ENCODE data around the gene FGD3. TPM values are rescaled to one million over a fixed set of nuclear protein-coding genes. Genes with fewer than 3 reads are reported as not detected.
"Not testable (repeated sequence)": the region's sequence is repeated elsewhere in the genome, so short reads cannot be mapped to it uniquely, and the experiment has no call there.

Gene FGD3
- total RNA-seq, 1 experiment from 2014 or later: 26.6 TPM

DNA sequence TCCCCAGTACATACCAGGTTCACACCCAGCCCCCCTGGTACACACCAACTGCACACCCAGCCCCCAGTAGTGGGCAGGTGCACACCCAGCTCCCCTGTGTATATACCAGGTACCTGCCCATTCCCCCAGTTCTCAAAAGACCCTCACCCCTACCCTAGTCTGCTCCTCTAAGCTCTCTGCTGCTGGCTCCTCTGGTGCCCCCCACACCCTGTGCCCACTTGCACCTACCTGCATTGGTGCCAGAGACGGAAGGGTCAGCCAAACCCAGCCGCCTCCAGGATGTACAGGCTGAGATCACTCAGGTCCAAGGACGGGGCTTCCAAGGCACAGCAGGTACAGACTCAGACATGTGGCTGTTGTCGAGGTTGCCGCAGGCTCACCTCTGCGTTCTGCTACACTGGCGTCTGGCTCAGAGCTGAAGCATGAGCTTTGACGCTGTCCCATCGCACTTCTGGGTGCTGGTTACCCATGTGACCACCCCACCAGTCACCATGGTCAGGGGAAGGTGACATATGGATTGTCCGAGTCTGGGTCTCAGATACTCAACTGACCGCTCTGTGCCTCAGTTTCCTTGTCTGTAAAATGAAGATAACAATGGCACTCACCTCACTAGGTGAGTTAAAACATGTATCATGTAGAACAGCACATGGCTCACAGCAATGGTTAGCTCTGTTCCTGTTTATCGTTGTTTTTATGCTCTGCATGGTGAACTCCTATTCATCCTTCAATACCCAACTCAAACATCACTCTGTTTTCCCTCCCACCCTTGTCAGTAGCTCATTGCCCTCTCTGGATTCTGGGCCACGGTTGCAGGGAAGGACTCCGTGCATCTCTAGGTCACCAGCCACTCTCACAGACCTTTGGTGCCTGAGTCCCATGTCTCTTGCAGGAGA is 65.9 kb downstream of the FGD3 start:
- H3K27ac Mint-ChIP-seq (ENCODE audit: unreplicated experiment): no peak overlapping the region
- ChIA-PET CTCF (no interaction called here), POLR2A (no interaction called here)
- TF ChIP-seq, protein P1, sequence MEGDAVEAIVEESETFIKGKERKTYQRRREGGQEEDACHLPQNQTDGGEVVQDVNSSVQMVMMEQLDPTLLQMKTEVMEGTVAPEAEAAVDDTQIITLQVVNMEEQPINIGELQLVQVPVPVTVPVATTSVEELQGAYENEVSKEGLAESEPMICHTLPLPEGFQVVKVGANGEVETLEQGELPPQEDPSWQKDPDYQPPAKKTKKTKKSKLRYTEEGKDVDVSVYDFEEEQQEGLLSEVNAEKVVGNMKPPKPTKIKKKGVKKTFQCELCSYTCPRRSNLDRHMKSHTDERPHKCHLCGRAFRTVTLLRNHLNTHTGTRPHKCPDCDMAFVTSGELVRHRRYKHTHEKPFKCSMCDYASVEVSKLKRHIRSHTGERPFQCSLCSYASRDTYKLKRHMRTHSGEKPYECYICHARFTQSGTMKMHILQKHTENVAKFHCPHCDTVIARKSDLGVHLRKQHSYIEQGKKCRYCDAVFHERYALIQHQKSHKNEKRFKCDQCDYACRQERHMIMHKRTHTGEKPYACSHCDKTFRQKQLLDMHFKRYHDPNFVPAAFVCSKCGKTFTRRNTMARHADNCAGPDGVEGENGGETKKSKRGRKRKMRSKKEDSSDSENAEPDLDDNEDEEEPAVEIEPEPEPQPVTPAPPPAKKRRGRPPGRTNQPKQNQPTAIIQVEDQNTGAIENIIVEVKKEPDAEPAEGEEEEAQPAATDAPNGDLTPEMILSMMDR (IDR thresholded peaks at IDR 0.05; ENCODE audit: insufficient read depth in 1 of 2, low read depth in 1 of 2, low read length in 1 of 2, severe bottlenecking in 1 of 2, unreplicated experiment in 1 of 2): no peak
- H3K9me3 Mint-ChIP-seq (ENCODE audit: unreplicated experiment): no peaks in the 10 kb centered on the region
- H3K4me3 Mint-ChIP-seq (ENCODE audit: unreplicated experiment): no peak overlapping the region
- Histone ChIP-seq H3K4me1 (no peaks in the 10 kb centered on the region), H3K4me3 (ENCODE audit: low read depth, low read length) (no peak overlapping the region), H3K9me3 (no peaks in the 10 kb centered on the region), H3K27me3 (replicated peaks; ENCODE audit: control insufficient read depth, insufficient read depth, low read length) (no peaks in the 10 kb centered on the region), H3K36me3 (ENCODE audit: control insufficient read depth, insufficient read depth, low read length) (no peaks in the 10 kb centered on the region)
- DNase-seq: no peak
- H3K36me3 Mint-ChIP-seq (ENCODE audit: insufficient read depth, unreplicated experiment): peaks cover 18% of the 10 kb centered on the region
- intact Hi-C loops (cut with micrococcal nuclease; ENCODE audit: unreplicated experiment): no loop called here
- no TSS peak for BruUV-seq (replicated peaks)
- no peaks in the 10 kb centered on the region for H3K27me3 Mint-ChIP-seq (ENCODE audit: insufficient read depth, unreplicated experiment)
- H3K4me1 Mint-ChIP-seq (ENCODE audit: low read depth, unreplicated experiment): no peaks in the 10 kb centered on the region

DNA sequence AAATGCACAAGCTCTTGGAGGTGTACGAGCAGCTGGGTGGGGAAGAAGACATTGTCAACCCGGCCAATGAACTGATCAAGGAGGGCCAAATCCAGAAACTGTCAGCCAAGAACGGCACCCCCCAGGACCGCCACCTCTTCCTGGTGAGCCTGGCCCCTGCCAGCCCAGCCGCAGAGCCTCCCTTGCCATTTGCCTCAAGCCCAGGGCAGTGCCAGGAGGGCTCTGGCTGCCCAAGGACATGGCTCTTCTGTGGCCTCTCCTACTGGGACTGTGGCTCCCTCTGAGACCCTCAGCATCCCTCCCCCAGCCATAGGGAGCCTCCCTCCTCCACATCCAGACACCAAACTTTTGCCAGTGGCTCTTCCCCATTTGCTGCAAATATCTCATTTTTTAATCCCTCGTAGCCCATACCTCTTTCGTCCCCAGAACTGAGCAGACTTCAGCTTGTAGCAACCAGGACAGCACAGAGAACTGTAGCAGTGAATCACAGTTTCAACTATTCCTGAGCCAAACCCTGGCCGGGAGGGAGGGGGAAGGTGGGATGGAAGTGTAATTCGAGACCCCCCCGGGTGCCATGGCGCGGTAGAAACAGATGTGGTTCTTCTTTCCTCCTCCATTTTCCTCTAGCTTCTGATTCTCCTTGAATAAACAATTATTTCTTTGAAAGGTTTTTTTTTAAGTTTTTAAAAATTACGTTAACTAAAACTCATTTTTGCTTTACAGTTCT is 66.7 kb downstream of the FGD3 start:
- no TSS peak for BruUV-seq (replicated peaks)
- Histone ChIP-seq H3K4me1 (no peaks in the 10 kb centered on the region), H3K36me3 (ENCODE audit: control insufficient read depth, insufficient read depth, low read length) (no peaks in the 10 kb centered on the region), H3K9me3 (no peaks in the 10 kb centered on the region), H3K27me3 (replicated peaks; ENCODE audit: control insufficient read depth, insufficient read depth, low read length) (no peaks in the 10 kb centered on the region), H3K4me3 (ENCODE audit: low read depth, low read length) (no peak overlapping the region)
- DNase-seq: no peak
- Mint-ChIP-seq H3K4me3 (ENCODE audit: unreplicated experiment) (no peak overlapping the region), H3K4me1 (ENCODE audit: low read depth, unreplicated experiment) (no peaks in the 10 kb centered on the region), H3K9me3 (ENCODE audit: unreplicated experiment) (no peaks in the 10 kb centered on the region), H3K27ac (ENCODE audit: unreplicated experiment) (no peak overlapping the region), H3K36me3 (ENCODE audit: insufficient read depth, unreplicated experiment) (peaks cover 23% of the 10 kb centered on the region), H3K27me3 (ENCODE audit: insufficient read depth, unreplicated experiment) (no peaks in the 10 kb centered on the region)
- POLR2A ChIA-PET: no interaction called here
- CTCF ChIA-PET: no interaction called here
- intact Hi-C loops (cut with micrococcal nuclease; ENCODE audit: unreplicated experiment): no loop called here
- TF ChIP-seq, protein P1 (IDR thresholded peaks at IDR 0.05; ENCODE audit: insufficient read depth in 1 of 2, low read depth in 1 of 2, low read length in 1 of 2, severe bottlenecking in 1 of 2, unreplicated experiment in 1 of 2): no peak

DNA sequence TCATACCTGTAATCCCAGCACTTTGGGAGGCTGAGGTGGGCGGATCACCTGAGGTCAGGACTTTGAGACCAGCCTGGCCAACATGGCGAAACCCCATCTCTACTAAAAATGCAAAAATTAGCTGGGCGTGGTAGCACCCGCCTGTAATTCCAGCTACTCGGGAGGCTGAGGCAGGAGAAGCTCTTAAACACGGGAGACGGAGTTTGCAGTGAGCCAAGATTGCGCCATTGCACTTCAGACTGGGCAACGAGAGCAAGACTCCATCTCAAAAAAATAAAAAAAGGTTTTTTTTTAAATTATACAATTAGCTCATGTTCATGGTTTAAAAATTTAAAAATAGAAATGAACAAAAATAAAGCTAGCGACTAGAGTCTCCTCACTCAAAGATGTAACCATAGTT is 67.9 kb downstream of the FGD3 start:
- H3K4me1 Mint-ChIP-seq (ENCODE audit: low read depth, unreplicated experiment); H3K27ac Mint-ChIP-seq (ENCODE audit: unreplicated experiment); BruUV-seq (replicated peaks); POLR2A ChIA-PET; H3K4me3 Mint-ChIP-seq (ENCODE audit: unreplicated experiment); H3K9me3 ChIP-seq; H3K4me3 ChIP-seq (ENCODE audit: low read depth, low read length); CTCF ChIA-PET; H3K27me3 Mint-ChIP-seq (ENCODE audit: insufficient read depth, unreplicated experiment); intact Hi-C loops (cut with micrococcal nuclease; ENCODE audit: unreplicated experiment); H3K9me3 Mint-ChIP-seq (ENCODE audit: unreplicated experiment); H3K36me3 ChIP-seq (ENCODE audit: control insufficient read depth, insufficient read depth, low read length); DNase-seq; H3K4me1 ChIP-seq; H3K27me3 ChIP-seq (replicated peaks; ENCODE audit: control insufficient read depth, insufficient read depth, low read length): not testable (repeated sequence)
- peaks cover 30% of the 10 kb centered on the region for H3K36me3 Mint-ChIP-seq (ENCODE audit: insufficient read depth, unreplicated experiment)
